Neural crest cell (in vitro differentiated cells): Measurements from ENCODE around the gene CGB3. TPM values are rescaled to one million over a fixed set of nuclear protein-coding genes. Genes with fewer than 3 reads are reported as not detected.

Experiments used
- DNase-seq: peaks from one replicate; pipeline ENCODE4 v3.0.0; 2021; ENCODE audit warnings: low read depth, mixed read lengths, low spot score
- H3K27ac Mint-ChIP-seq: one replicate; pipeline ENCODE4 v1.8.0; 2021; ENCODE audit warnings: mild to moderate bottlenecking, mixed read lengths; ENCODE audit not compliant: unreplicated experiment
- H3K27me3 Mint-ChIP-seq: 2 replicates; pipeline ENCODE4 v1.8.0; 2021; ENCODE audit warnings: low read depth, mild to moderate bottlenecking, mixed read lengths
- H3K36me3 Mint-ChIP-seq: 2 replicates; pipeline ENCODE4 v1.8.0; 2021; ENCODE audit warnings: low read depth, mild to moderate bottlenecking, mixed read lengths
- H3K4me1 Mint-ChIP-seq: 2 replicates; pipeline ENCODE4 v1.8.0; 2021; ENCODE audit warnings: mixed read lengths
- H3K4me3 Mint-ChIP-seq: one replicate; pipeline ENCODE4 v1.8.0; 2021; ENCODE audit warnings: mild to moderate bottlenecking, mixed read lengths
- H3K9me3 Mint-ChIP-seq: 2 replicates; pipeline ENCODE4 v1.8.0; 2021; ENCODE audit warnings: mixed read lengths
- CTCF ChIP-seq: fragments of 200-600 bp; sonication (generic); conservative IDR thresholded peaks from 2 replicates; pipeline ENCODE4 v1.5.0; 2021; ENCODE audit warnings: antibody characterized with exemption, mild to moderate bottlenecking
- total RNA-seq: library from RNA; stranded (reverse); gene quantifications from 2 replicates; pipeline ENCODE4 v1.2.1, GENCODE V29; 2021

Gene CGB3
- total RNA-seq, 1 donor from 2014 or later: not detected

GRCh38 chr19:49017666-49018351 is 6.3 kb downstream of the CGB3 start:
- peak; percentile 62 for TF ChIP-seq CTCF
- Mint-ChIP-seq H3K36me3 (peaks cover 7% of the 10 kb centered on the region), H3K9me3 (no peaks in the 10 kb centered on the region), H3K4me1 (peaks cover 11% of the 10 kb centered on the region), H3K27me3 (peaks cover 60% of the 10 kb centered on the region), H3K4me3 (no peak overlapping the region), H3K27ac (no peak overlapping the region)
- peak; percentile 49 for DNase-seq

- peaks cover 7% of the 10 kb centered on the region for H3K36me3 Mint-ChIP-seq
- no peak within 1 kb of the TSS for H3K27ac Mint-ChIP-seq
- no peak for DNase-seq
- H3K4me1 Mint-ChIP-seq: peaks cover 11% of the 10 kb centered on the region
- H3K9me3 Mint-ChIP-seq: no peaks in the 10 kb centered on the region
- no peak for TF ChIP-seq CTCF
- peaks cover 55% of the 10 kb centered on the region for H3K27me3 Mint-ChIP-seq
- H3K4me3 Mint-ChIP-seq: no peak within 1 kb of the TSS
These were observed 7.0 kb downstream of the CGB3 start, which contains the start of gene LHB for GRCh38 chr19:49017041-49017665. Gene LHB, minus strand, starts transcription at chr19:49017091. Its CDS starts 10 bp downstream, at chr19:49017081.

- Mint-ChIP-seq H3K4me1 (peaks cover 9% of the 10 kb centered on the region), H3K9me3 (no peaks in the 10 kb centered on the region), H3K27ac (no peak overlapping the region), H3K36me3 (peaks cover 7% of the 10 kb centered on the region), H3K4me3 (no peak overlapping the region), H3K27me3 (peaks cover 47% of the 10 kb centered on the region)
- no peak for TF ChIP-seq CTCF
- DNase-seq: no peak
These were observed 7.9 kb downstream of the CGB3 start for GRCh38 chr19:49016067-49016839.

- no peak overlapping the region for H3K27ac Mint-ChIP-seq
- no peaks in the 10 kb centered on the region for H3K9me3 Mint-ChIP-seq
- H3K4me1 Mint-ChIP-seq: peaks cover 4% of the 10 kb centered on the region
- no peak for DNase-seq
- TF ChIP-seq CTCF: no peak
- H3K27me3 Mint-ChIP-seq: peaks cover 33% of the 10 kb centered on the region
- H3K4me3 Mint-ChIP-seq: no peak overlapping the region
- peaks cover 10% of the 10 kb centered on the region for H3K36me3 Mint-ChIP-seq
These were observed 9.3 kb downstream of the CGB3 start for GRCh38 chr19:49014870-49015255.

GRCh38 chr19:49014123-49014869 is 9.8 kb downstream of the CGB3 start:
- H3K36me3 Mint-ChIP-seq: peaks cover 10% of the 10 kb centered on the region
- TF ChIP-seq CTCF: no peak
- peaks cover 27% of the 10 kb centered on the region for H3K27me3 Mint-ChIP-seq
- H3K27ac Mint-ChIP-seq: peak overlapping the region; percentile 20
- H3K4me1 Mint-ChIP-seq: peaks cover 4% of the 10 kb centered on the region
- no peak overlapping the region for H3K4me3 Mint-ChIP-seq
- no peak for DNase-seq
- no peaks in the 10 kb centered on the region for H3K9me3 Mint-ChIP-seq
